ENCODE data around the gene U2SURP. TPM values are rescaled to one million over a fixed set of nuclear protein-coding genes. Genes with fewer than 3 reads are reported as not detected.

U2SURP gene
- total RNA-seq, 1 experiment from 2014 or later, result 90.0 TPM

DNA sequence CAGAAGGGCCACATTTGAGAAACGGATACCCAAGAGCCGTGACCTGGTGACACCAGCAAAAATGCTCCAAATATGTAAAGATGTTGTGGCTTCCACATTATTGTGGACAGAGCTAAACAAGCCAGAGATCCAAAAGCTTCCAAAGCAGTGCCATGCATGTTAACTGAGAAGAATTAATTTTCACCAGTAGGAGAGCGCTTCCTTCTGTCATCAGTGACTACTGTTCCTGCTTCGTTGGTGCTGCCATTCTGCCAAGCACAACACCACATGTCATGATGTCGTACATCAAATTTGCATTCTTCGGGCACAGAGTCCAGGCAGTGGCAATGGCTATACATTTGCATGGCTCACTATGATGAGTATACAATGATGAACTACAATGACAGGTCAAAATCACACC is 99.1 kb downstream of the U2SURP start:
- DNase-seq (ENCODE audit: low spot score), result no peak

DNA sequence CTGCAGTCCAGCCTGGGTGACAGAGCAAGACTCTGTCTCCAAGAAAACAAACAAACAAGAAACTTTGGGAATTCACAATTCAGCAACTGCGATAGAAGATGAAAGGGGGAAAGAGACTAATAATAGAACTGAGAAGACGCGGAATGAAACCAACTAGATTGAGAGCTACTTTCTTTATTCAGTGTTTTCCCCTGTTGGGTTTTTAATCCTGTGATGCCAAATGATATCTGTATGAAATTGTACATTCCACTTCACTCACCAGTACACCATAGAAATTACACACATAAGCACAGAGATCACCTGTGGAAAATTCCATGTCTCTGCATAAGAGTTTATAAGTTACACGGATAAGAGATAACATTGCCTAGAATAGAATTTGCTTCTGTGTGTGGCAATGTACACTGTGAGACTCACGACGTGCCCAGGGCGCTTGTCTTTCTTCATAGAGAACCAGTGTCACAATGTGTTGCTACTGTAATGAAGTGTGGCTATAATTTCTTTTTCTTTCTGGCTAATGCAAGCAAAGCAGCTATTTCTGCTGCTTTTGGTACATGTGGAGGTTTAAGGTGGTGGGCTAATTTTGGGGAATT is 100.5 kb downstream of the U2SURP start:
- no peak for DNase-seq (ENCODE audit: low spot score)

DNA sequence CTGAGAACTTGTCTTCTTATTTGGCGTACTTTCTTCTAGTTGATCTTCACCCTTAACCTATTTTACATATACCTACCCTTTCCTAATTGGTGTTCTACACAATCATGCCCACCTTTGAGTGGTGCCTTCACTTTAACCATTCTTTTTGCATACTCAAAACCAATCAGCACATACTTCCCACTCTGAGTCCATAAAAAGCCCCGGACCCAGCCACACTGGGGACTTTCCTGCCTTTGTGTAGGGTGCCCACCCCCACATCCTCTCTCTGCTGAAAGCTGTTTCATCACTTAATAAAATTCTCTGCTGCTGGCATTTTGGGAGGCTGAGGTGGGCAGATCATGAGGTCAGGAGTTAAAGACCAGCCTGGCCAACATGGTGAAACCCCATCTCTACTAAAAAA is 102.3 kb downstream of the U2SURP start:
- DNase-seq (ENCODE audit: low spot score), result no peak

DNA sequence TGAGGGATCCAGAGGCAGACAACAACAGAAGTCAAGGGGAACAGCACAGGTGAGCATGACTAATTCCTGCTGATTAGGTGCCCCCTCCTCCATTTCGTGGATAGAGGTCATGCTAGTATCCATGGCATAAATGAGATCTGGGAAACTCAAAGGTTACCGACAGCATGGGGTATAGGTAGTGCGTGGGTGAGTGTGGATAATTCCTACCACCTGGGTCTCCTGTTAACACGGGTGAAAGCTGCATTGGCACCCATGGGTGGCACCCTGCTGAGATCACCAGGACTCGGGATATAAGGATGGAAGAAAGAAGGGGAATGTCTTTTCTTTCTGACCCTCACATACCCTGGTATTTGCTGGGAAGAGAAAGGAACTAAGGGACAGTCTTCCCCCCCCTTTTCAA is 103.8 kb downstream of the U2SURP start:
- no peak for DNase-seq (ENCODE audit: low spot score)

DNA sequence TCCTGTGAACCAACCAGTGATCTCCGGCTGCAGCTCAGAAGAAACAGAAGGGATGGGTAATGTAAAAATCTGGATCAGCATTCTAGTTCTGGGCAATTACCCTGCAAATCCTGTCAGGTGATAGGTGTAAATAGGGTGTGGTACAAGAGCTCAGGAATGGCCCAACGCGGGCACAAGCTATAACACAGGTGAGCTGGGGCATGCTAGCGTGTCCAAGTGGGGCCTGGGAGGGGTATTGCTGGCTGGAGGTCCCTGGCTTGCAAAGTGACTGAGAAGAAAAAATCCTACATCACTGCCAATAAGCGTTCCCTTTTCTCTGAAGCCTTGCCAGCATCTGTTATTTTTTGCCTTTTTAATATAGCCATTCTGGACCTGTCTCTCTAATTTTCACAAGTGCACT is 108.5 kb downstream of the U2SURP start:
- DNase-seq (ENCODE audit: low spot score), result no peak

Other genes with a start within 250 kb of the U2SURP start
- 30.5 and 35.8 TPM in 2 replicates for gene PCOLCE2, start 112.5 kb upstream of the U2SURP start, total RNA-seq (2014; rRNA removed; shearing (Covaris generic))
- 0.21 TPM in 1 of 2 replicates, not detected in the other for gene PAQR9, start 37.9 kb upstream of the U2SURP start, total RNA-seq (2014; rRNA removed; shearing (Covaris generic))
- 0.88 and 0.89 TPM in 2 replicates for gene CHST2, start 118.2 kb downstream of the U2SURP start, total RNA-seq (2014; rRNA removed; shearing (Covaris generic))